Panc1 (cell line): ENCODE results near the gene SLC26A11. TPM values are rescaled to one million over a fixed set of nuclear protein-coding genes. Genes with fewer than 3 reads are reported as not detected.

Experiments
- ATAC-seq: fragments of 200-7000 bp; cut with Tn5 transposase; 2 replicates; pipeline ENCODE4 v1.9.1; 2020; ENCODE audit warnings: mild to moderate bottlenecking, moderate library complexity
- BruUV-seq: library from RNA; stranded (reverse); fragments of 400-500 nt; replicated peaks from 2 replicates; lab custom pipeline; 2021; lab: Mats Ljungman, UMichigan
- CTCF ChIA-PET: fragments of 300-600 bp; sonication (Branson Sonifier 250); formaldehyde crosslinking; loops from one replicate; lab custom pipeline; 2022; ENCODE audit warnings: antibody characterized with exemption; lab: Charles Lee
- POLR2A ChIA-PET: fragments of 300-600 bp; sonication (Branson Sonifier 250); formaldehyde crosslinking; loops from one replicate; lab custom pipeline; 2022; ENCODE audit warnings: antibody characterized with exemption; lab: Charles Lee
- DNase-seq: peaks from one replicate; pipeline ENCODE4 v3.0.0-alpha.2; 2010; ENCODE audit warnings: low read depth, low spot score
- H3K27ac ChIP-seq: 2 replicates; pipeline ENCODE4 v1.5.1; 2011; ENCODE audit warnings: mild to moderate bottlenecking, low read length, inconsistent platforms
- H3K27me3 ChIP-seq: fragments of 200-500 bp; sonication (Bioruptor generic); 2 replicates; pipeline ENCODE4 v1.6.0; 2014; ENCODE audit warnings: low read length, inconsistent platforms; ENCODE audit not compliant: control insufficient read depth, insufficient read depth
- H3K36me3 ChIP-seq: fragments of 200-500 bp; sonication (Bioruptor generic); 2 replicates; pipeline ENCODE4 v1.5.1; 2014; ENCODE audit warnings: inconsistent platforms, mild to moderate bottlenecking, low read length, moderate library complexity; ENCODE audit not compliant: control insufficient read depth, insufficient read depth
- H3K4me1 ChIP-seq: 2 replicates; pipeline ENCODE4 v1.5.1; 2011; ENCODE audit warnings: inconsistent platforms, mild to moderate bottlenecking, low read length, moderate library complexity; ENCODE audit not compliant: control insufficient read depth, insufficient read depth
- H3K4me3 ChIP-seq, 2 experiments: 2 replicates each; pipeline ENCODE4 v1.5.1; 2011 to 2012; ENCODE audit warnings: low read depth in 2 of 2, low read length in 2 of 2, mild to moderate bottlenecking in 2 of 2, inconsistent platforms in 1 of 2, moderate library complexity in 1 of 2
- H3K9me3 ChIP-seq: fragments of 200-500 bp; sonication (Bioruptor generic); 2 replicates; pipeline ENCODE4 v1.5.1; 2014; ENCODE audit warnings: low read depth, mild to moderate bottlenecking, inconsistent platforms, low read length, moderate library complexity; ENCODE audit not compliant: control insufficient read depth, insufficient read depth
- POLR2AphosphoS5 ChIP-seq: IDR thresholded peaks from 2 replicates; pipeline ENCODE4 v1.6.1; 2012; ENCODE audit warnings: mild to moderate bottlenecking, low read depth, low read length, moderate library complexity
- SIN3A ChIP-seq: IDR thresholded peaks from 2 replicates; pipeline ENCODE4 v1.6.1; 2012; ENCODE audit warnings: low read depth, mild to moderate bottlenecking, low read length, moderate library complexity, borderline replicate concordance; ENCODE audit not compliant: insufficient read depth
- TCF7L2 ChIP-seq: IDR thresholded peaks from 2 replicates; pipeline ENCODE4 v1.6.1; 2011; ENCODE audit warnings: mild to moderate bottlenecking, low read depth, low read length, inconsistent platforms
- in situ Hi-C: cut with HindIII; loops from 2 replicates; pipeline ENCODE4 v1.10.0; 2016; ENCODE audit warnings: low sequenced_read_pairs, low pct_unique_long_range_greater_than_20kb
- intact Hi-C: fragments of 100-400 bp; cut with micrococcal nuclease; formaldehyde crosslinking; loops from one replicate; pipeline ENCODE4 v1.10.0; 2022; ENCODE audit not compliant: unreplicated experiment
- total RNA-seq: library from RNA; stranded (reverse); gene quantifications from one replicate; pipeline ENCODE4 v1.2.1, GENCODE V29; 2021; ENCODE audit not compliant: unreplicated experiment
- TF ChIP-seq, protein P1 (sequence below), 2 experiments: IDR thresholded peaks; 2 replicates each; pipeline ENCODE4 v1.6.1; 2011 to 2012; ENCODE audit warnings: low read depth in 2 of 2, control low read depth in 1 of 2, low read length in 1 of 2, mild to moderate bottlenecking in 1 of 2, moderate library complexity in 1 of 2; ENCODE audit not compliant: insufficient read depth in 1 of 2
- TF ChIP-seq, protein P2 (sequence below): fragments of 450-650 bp; IDR thresholded peaks from 2 replicates; pipeline ENCODE4 v1.5.1; 2017; ENCODE audit warnings: mild to moderate bottlenecking

The SLC26A11 gene
- total RNA-seq, 1 experiment from 2014 or later, result 30.9 TPM

DNA sequence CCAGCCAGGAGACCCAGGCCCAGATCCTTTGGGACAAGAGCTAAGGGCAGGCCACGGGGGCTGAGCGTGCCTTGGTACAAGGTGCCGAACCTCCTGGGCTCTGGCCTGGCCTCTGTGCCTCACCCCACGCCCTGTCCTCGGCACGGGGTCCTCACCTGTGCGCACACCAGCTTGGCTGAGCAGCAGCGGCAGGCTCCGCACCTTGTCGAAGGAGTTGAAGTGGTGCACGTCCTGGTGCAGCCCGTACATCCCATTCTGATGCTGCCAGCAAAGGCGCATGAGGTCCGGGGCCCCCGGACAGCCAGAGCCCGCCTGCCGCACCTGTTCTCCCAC, 5.4 kb upstream of the SLC26A11 start:
- no peaks in the 10 kb centered on the region; the same call in none of the 2 replicates for H3K36me3 ChIP-seq
- ATAC-seq (no peak), DNase-seq (no peak)
- ChIA-PET POLR2A (no interaction called here), CTCF (no interaction called here)
- H3K27ac ChIP-seq, result no peak overlapping the region
- no peaks in the 10 kb centered on the region for H3K27me3 ChIP-seq
- no TSS peak for BruUV-seq
- H3K9me3 ChIP-seq, result no peaks in the 10 kb centered on the region
- TF ChIP-seq POLR2AphosphoS5 (no peak), SIN3A (no peak), TCF7L2 (no peak)
- TF ChIP-seq, protein P1, sequence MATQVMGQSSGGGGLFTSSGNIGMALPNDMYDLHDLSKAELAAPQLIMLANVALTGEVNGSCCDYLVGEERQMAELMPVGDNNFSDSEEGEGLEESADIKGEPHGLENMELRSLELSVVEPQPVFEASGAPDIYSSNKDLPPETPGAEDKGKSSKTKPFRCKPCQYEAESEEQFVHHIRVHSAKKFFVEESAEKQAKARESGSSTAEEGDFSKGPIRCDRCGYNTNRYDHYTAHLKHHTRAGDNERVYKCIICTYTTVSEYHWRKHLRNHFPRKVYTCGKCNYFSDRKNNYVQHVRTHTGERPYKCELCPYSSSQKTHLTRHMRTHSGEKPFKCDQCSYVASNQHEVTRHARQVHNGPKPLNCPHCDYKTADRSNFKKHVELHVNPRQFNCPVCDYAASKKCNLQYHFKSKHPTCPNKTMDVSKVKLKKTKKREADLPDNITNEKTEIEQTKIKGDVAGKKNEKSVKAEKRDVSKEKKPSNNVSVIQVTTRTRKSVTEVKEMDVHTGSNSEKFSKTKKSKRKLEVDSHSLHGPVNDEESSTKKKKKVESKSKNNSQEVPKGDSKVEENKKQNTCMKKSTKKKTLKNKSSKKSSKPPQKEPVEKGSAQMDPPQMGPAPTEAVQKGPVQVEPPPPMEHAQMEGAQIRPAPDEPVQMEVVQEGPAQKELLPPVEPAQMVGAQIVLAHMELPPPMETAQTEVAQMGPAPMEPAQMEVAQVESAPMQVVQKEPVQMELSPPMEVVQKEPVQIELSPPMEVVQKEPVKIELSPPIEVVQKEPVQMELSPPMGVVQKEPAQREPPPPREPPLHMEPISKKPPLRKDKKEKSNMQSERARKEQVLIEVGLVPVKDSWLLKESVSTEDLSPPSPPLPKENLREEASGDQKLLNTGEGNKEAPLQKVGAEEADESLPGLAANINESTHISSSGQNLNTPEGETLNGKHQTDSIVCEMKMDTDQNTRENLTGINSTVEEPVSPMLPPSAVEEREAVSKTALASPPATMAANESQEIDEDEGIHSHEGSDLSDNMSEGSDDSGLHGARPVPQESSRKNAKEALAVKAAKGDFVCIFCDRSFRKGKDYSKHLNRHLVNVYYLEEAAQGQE (IDR thresholded peaks at IDR 0.05; ENCODE audit: insufficient read depth in 1 of 2, low read depth in 2 of 2, low read length in 1 of 2), result no peak
- TF ChIP-seq, protein P2, sequence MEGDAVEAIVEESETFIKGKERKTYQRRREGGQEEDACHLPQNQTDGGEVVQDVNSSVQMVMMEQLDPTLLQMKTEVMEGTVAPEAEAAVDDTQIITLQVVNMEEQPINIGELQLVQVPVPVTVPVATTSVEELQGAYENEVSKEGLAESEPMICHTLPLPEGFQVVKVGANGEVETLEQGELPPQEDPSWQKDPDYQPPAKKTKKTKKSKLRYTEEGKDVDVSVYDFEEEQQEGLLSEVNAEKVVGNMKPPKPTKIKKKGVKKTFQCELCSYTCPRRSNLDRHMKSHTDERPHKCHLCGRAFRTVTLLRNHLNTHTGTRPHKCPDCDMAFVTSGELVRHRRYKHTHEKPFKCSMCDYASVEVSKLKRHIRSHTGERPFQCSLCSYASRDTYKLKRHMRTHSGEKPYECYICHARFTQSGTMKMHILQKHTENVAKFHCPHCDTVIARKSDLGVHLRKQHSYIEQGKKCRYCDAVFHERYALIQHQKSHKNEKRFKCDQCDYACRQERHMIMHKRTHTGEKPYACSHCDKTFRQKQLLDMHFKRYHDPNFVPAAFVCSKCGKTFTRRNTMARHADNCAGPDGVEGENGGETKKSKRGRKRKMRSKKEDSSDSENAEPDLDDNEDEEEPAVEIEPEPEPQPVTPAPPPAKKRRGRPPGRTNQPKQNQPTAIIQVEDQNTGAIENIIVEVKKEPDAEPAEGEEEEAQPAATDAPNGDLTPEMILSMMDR, result no peak
- peaks cover 7% of the 10 kb centered on the region for H3K4me1 ChIP-seq
- H3K4me3 ChIP-seq, result no peak overlapping the region
- intact Hi-C loops, result no loop called here
- in situ Hi-C loops, result no loop called here

DNA sequence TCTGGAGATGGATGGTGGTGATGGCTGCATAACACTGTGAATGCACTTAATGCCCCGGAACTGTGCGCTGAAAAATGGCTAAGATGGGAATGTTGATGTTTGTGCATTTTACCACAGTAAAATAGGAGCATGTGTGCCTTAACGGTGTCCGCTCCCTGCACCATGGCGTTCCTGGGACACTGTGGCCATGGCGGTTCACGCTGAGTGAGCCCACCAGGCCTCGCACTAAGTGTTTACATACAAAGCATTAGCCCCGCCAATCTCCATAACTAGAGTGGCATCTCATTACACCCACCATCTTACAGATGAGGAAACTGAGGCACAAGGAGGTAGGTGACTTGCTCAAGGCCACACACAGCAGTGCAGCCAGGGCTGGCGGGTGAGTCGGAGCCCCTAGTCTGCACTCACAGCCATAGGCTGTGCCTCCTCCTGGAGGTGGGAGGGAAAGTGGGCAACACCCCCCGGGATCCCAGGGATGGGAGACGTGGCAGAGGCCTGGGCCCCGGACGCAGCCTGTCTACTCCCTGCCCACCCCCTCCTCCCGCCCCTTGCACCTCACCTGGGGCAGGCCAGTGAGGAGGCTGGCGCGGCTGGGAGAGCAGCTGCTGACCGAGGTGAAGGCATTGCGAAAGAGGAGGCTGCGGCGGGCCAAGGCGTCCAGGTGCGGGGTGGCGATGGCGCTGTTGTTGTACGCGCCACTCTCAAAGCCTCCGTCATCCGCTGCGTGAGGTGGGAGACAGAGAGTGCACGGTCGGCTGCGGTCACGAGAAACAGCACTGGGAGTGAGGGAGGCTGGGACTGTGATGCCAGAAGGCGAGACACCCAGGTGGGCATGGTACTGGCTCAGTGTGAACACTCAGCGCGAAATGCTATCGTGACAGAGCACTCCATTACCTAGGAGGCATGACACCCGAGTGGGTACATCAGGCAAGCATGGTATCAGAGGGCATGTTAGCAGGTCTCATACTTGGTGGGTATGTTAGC, 3.5 kb upstream of the SLC26A11 start:
- ChIA-PET CTCF (interaction anchor here (0.6 kb wide), 1 partner anchor 69 kb away, joined by 6 read pairs; no protein-coding TSS in a partner anchor), POLR2A (no interaction called here)
- intact Hi-C loops (no loop called here), in situ Hi-C loops (no loop called here)
- no peaks in the 10 kb centered on the region; the same call in none of the 2 replicates for H3K36me3 ChIP-seq
- ATAC-seq, result no peak
- BruUV-seq, result no TSS peak
- H3K27ac ChIP-seq, result no peak overlapping the region
- H3K9me3 ChIP-seq, result no peaks in the 10 kb centered on the region
- no peaks in the 10 kb centered on the region for H3K27me3 ChIP-seq
- TF ChIP-seq TCF7L2 (no peak), POLR2AphosphoS5 (no peak), SIN3A (no peak)
- TF ChIP-seq, protein P1 (IDR thresholded peaks at IDR 0.05; ENCODE audit: insufficient read depth in 1 of 2, low read depth in 2 of 2, low read length in 1 of 2), result no peak
- H3K4me1 ChIP-seq, result peaks cover 14% of the 10 kb centered on the region
- no peak for DNase-seq
- no peak overlapping the region for H3K4me3 ChIP-seq
